ENCODE data around the gene TSC22D2.

GRCh38 chr3:150423761-150424160 is 15.7 kb downstream of the TSC22D2 start:
- TF ChIP-seq POLR2A (IDR thresholded peaks at IDR 0.05) (no peak), CTCF (IDR thresholded peaks at IDR 0.05) (no peak)

All from stomach (tissue), 4 donors.